Neural progenitor cell (in vitro differentiated cells): Measurements from ENCODE around the gene LKAAEAR1.

Source experiments
- CTCF ChIP-seq: fragments of 200-600 bp; sonication (generic); IDR thresholded peaks from 2 replicates; pipeline ENCODE4 v1.5.1; 2017; ENCODE audit warnings: antibody characterized with exemption, mild to moderate bottlenecking
- EZH2 ChIP-seq: fragments of 200-600 bp; sonication (generic); IDR thresholded peaks from 2 replicates; pipeline ENCODE4 v1.6.1; 2017; ENCODE audit warnings: antibody characterized with exemption, mild to moderate bottlenecking, moderate library complexity

- TF ChIP-seq CTCF (no peak), EZH2 (no peak)
Observed at GRCh38 chr20:64116016-64116415, 31.8 kb upstream of the LKAAEAR1 start.
